Endothelial cell of umbilical vein (primary cell): ENCODE measurements around the gene NOP10.
"Not testable (repeated sequence)": the region's sequence is repeated elsewhere in the genome, so short reads cannot be mapped to it uniquely, and the experiment has no call there.

Experiments used
- CTCF ChIP-seq, 2 donors: IDR thresholded peaks; 1 replicate in 1 of 2; 2 replicates in 1 of 2; pipeline ENCODE4 v1.5.1; 2011; ENCODE audit warnings: low read length in 2 of 2, mild to moderate bottlenecking in 2 of 2, moderate library complexity in 2 of 2, control low read depth in 1 of 2, inconsistent platforms in 1 of 2, low read depth in 1 of 2; ENCODE audit not compliant: insufficient read depth in 1 of 2; ENCODE audit errors: extremely low read depth in 1 of 2
- EZH2 ChIP-seq: IDR thresholded peaks from 2 replicates; pipeline ENCODE4 v1.6.1; 2012; ENCODE audit warnings: borderline replicate concordance, low read depth, mild to moderate bottlenecking, moderate library complexity, low read length, inconsistent platforms; ENCODE audit not compliant: severe bottlenecking
- FOS ChIP-seq: IDR thresholded peaks from 2 replicates; pipeline ENCODE4 v1.6.1; 2011; ENCODE audit warnings: mild to moderate bottlenecking, low read length, moderate library complexity, borderline replicate concordance; ENCODE audit not compliant: insufficient read depth
- GATA2 ChIP-seq: IDR thresholded peaks from 2 replicates; pipeline ENCODE4 v1.7.0; 2011; ENCODE audit warnings: low read depth, mild to moderate bottlenecking, moderate library complexity, mixed read lengths, low read length; ENCODE audit not compliant: insufficient read length, insufficient read depth
- MYC ChIP-seq: IDR thresholded peaks from one replicate; pipeline ENCODE4 v1.6.1; 2011; ENCODE audit warnings: mild to moderate bottlenecking, low read depth, low read length
- POLR2A ChIP-seq: IDR thresholded peaks from 2 replicates; pipeline ENCODE4 v1.6.1; 2012; ENCODE audit warnings: low read depth, mild to moderate bottlenecking, control low read depth, low read length
- POLR2AphosphoS5 ChIP-seq: IDR thresholded peaks from 2 replicates; pipeline ENCODE4 v1.6.1; 2012; ENCODE audit warnings: low read depth, mild to moderate bottlenecking, control low read depth, low read length, moderate library complexity; ENCODE audit not compliant: insufficient read depth
- TF ChIP-seq, protein P1 (sequence below): IDR thresholded peaks from 2 replicates; pipeline ENCODE4 v1.6.1; 2011; ENCODE audit not compliant: insufficient read depth, insufficient read length

GRCh38 chr15:34342213-34342736, 661 bp downstream of the NOP10 start:
- not testable (repeated sequence) for TF ChIP-seq CTCF (IDR thresholded peaks at IDR 0.05; ENCODE audit: extremely low read depth in 1 of 2, insufficient read depth in 1 of 2, low read depth in 1 of 2, low read length in 2 of 2); EZH2; POLR2A; POLR2AphosphoS5; GATA2; FOS; MYC
- TF ChIP-seq, protein P1, sequence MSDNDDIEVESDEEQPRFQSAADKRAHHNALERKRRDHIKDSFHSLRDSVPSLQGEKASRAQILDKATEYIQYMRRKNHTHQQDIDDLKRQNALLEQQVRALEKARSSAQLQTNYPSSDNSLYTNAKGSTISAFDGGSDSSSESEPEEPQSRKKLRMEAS, result not testable (repeated sequence)
